ENCODE results near the gene TSEN34.
"Not testable (repeated sequence)": the region's sequence is repeated elsewhere in the genome, so short reads cannot be mapped to it uniquely, and the experiment has no call there.

TSEN34 gene

GRCh38 chr19:54207983-54208783 is 17.1 kb downstream of the TSEN34 start:
- no peak for DNase-seq (ENCODE audit: low spot score)
- ChIA-PET CTCF (no interaction called here), POLR2A (ENCODE audit: low non-redundant PET) (no interaction called here)
- H3K27ac ChIP-seq: peak overlapping the region; percentile 85
- TF ChIP-seq CTCF (conservative IDR thresholded peaks at IDR 0.05; ENCODE audit: low read depth): no peak

DNA sequence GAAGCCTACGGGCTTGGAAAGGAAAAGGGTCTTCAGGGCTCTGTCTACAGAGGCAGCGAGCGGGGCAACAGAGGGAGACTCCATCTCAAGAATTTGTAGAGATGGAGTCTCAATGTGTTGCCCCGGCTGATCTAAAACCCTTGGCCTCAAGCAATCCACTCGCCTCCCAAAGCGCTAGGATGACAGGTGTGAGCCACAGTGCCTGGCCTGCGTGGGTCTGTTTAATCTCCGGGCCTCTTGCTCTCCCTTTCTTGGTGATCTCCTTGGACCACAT is 17.6 kb downstream of the TSEN34 start:
- no peak for DNase-seq (ENCODE audit: low spot score)
- CTCF ChIA-PET: no interaction called here
- POLR2A ChIA-PET (ENCODE audit: low non-redundant PET): no interaction called here
- TF ChIP-seq CTCF (conservative IDR thresholded peaks at IDR 0.05; ENCODE audit: low read depth): no peak
- peak overlapping the region; percentile 85 for H3K27ac ChIP-seq

- ChIA-PET POLR2A (ENCODE audit: low non-redundant PET) (no interaction called here), CTCF (no interaction called here)
- DNase-seq (ENCODE audit: low spot score): no peak
- TF ChIP-seq CTCF (conservative IDR thresholded peaks at IDR 0.05; ENCODE audit: low read depth): no peak
- H3K27ac ChIP-seq: peak overlapping the region; percentile 85
Observed at GRCh38 chr19:54209058-54209810, 18.1 kb downstream of the TSEN34 start.

GRCh38 chr19:54209811-54210494 is 18.8 kb downstream of the TSEN34 start:
- DNase-seq (ENCODE audit: low spot score): peak; percentile 92
- ChIA-PET POLR2A (ENCODE audit: low non-redundant PET) (interaction anchor here (0.7 kb wide), 1 partner anchor 9 kb away, joined by 3 read pairs; the partner anchor contains the start of gene RPS9), CTCF (no interaction called here)
- TF ChIP-seq CTCF (conservative IDR thresholded peaks at IDR 0.05; ENCODE audit: low read depth): no peak
- H3K27ac ChIP-seq: peak overlapping the region; percentile 85

- peak overlapping the region; percentile 85 for H3K27ac ChIP-seq
- ChIA-PET POLR2A (ENCODE audit: low non-redundant PET) (no interaction called here), CTCF (no interaction called here)
- no peak for DNase-seq (ENCODE audit: low spot score)
- no peak for TF ChIP-seq CTCF (conservative IDR thresholded peaks at IDR 0.05; ENCODE audit: low read depth)
Observed at GRCh38 chr19:54211235-54211634, 20.1 kb downstream of the TSEN34 start.

DNA sequence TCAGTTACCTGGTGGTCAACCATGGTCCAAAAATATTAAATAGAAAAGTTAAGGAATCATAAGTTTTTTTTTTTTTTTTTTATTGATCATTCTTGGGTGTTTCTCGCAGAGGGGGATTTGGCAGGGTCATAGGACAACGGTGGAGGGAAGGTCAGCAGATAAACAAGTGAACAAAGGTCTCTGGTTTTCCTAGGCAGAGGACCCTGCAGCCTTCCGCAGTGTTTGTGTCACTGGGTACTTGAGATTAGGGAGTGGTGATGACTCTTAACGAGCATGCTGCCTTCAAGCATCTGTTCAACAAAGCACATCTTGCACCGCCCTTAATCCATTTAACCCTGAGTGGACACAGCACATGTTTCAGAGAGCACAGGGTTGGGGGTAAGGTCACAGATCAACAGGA is 23.1 kb downstream of the TSEN34 start:
- DNase-seq (ENCODE audit: low spot score); POLR2A ChIA-PET (ENCODE audit: low non-redundant PET); H3K27ac ChIP-seq; CTCF ChIA-PET: not testable (repeated sequence)

GRCh38 chr19:54214734-54215133 is 23.6 kb downstream of the TSEN34 start:
- CTCF ChIA-PET; DNase-seq (ENCODE audit: low spot score); H3K27ac ChIP-seq; POLR2A ChIA-PET (ENCODE audit: low non-redundant PET): not testable (repeated sequence)

Data from RWPE1 (cell line).